Thyroid gland (tissue), 4 donors: ENCODE data around the gene GPR149.

Experiments used
- POLR2A ChIP-seq, 2 donors: fragments of 450-650 bp; IDR thresholded peaks; one replicate each; pipeline ENCODE4 v1.6.1; 2017; ENCODE audit warnings: antibody characterized with exemption in 2 of 2, mild to moderate bottlenecking in 2 of 2, moderate library complexity in 1 of 2
- TF ChIP-seq, protein P1 (sequence below), 6 experiments: fragments of 200-600 bp in 3 of 6; fragments of 450-650 bp in 3 of 6; sonication (generic) in 3 of 6; IDR thresholded peaks; one replicate each; pipeline ENCODE4 v1.5.1; 2016 to 2019; ENCODE audit warnings: antibody characterized with exemption in 6 of 6, mild to moderate bottlenecking in 2 of 6, inconsistent platforms in 1 of 6, moderate library complexity in 1 of 6

DNA sequence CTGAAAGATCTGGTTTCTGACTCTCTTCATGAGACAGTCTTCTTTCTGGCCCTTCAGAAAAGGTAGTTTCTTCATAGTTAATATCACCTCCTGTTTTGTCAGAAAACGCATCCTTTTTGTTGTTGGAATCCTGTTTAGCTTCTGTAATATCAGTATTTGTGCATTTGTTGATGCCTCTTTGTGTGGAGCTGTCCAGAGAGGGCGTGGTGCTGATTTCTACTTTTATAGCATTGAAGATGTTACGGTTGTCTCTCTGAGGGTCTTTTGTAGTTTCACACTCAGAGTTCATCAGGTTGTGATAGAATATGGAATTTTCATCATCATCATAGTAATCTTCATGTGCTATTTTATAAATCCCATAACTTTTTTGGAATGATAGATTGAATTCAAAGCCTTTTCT lies 8.9 kb downstream of the GPR149 start:
- no peak for TF ChIP-seq POLR2A (IDR thresholded peaks at IDR 0.05)
- TF ChIP-seq, protein P1, sequence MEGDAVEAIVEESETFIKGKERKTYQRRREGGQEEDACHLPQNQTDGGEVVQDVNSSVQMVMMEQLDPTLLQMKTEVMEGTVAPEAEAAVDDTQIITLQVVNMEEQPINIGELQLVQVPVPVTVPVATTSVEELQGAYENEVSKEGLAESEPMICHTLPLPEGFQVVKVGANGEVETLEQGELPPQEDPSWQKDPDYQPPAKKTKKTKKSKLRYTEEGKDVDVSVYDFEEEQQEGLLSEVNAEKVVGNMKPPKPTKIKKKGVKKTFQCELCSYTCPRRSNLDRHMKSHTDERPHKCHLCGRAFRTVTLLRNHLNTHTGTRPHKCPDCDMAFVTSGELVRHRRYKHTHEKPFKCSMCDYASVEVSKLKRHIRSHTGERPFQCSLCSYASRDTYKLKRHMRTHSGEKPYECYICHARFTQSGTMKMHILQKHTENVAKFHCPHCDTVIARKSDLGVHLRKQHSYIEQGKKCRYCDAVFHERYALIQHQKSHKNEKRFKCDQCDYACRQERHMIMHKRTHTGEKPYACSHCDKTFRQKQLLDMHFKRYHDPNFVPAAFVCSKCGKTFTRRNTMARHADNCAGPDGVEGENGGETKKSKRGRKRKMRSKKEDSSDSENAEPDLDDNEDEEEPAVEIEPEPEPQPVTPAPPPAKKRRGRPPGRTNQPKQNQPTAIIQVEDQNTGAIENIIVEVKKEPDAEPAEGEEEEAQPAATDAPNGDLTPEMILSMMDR (IDR thresholded peaks at IDR 0.05), result no peak
